ENCODE measurements around the gene GYG2.

- TF ChIP-seq CTCF (IDR thresholded peaks at IDR 0.05) (no peak), EP300 (IDR thresholded peaks at IDR 0.05) (no peak), POLR2AphosphoS5 (IDR thresholded peaks at IDR 0.05) (no peak), POLR2A (IDR thresholded peaks at IDR 0.05; ENCODE audit: low read depth) (no peak)
These were observed 74.1 kb downstream of the GYG2 start for GRCh38 chrX:2902841-2903240.

All from esophagus muscularis mucosa (tissue), 4 donors.